Stimulated activated CD8-positive, alpha-beta memory T cell treated with anti-CD3 and anti-CD28 coated beads, Interleukin-12 subunit alpha, Interleukin-12 subunit beta, amount 100 ng/mL, for 24 hours (primary cell): Measurements from ENCODE around the gene KANK4.

Experiments used
- DNase-seq: peaks from one replicate; pipeline ENCODE4 v3.0.0-alpha.2; 2020; ENCODE audit errors: extremely low read depth

The KANK4 gene

DNA sequence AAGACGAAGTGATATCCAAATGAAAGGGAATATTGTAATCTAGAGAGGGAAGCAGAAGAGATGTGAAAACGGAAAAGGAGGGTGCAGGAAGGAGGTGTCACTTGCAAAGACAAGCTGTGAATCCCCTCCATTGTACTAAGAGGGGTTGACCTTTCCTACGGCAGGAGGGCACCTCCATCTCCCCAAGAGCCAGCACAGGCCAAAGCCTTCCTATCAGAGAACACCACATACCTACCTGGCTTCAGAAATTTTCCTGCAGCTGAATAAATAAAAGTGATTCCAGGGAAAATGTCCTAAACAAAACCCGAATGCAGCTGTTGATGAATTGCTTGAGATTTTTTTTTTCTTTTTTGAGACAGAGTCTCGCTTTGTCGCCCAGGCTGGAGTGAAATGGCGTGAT is 14.3 kb downstream of the KANK4 start:
- DNase-seq = no peak

DNA sequence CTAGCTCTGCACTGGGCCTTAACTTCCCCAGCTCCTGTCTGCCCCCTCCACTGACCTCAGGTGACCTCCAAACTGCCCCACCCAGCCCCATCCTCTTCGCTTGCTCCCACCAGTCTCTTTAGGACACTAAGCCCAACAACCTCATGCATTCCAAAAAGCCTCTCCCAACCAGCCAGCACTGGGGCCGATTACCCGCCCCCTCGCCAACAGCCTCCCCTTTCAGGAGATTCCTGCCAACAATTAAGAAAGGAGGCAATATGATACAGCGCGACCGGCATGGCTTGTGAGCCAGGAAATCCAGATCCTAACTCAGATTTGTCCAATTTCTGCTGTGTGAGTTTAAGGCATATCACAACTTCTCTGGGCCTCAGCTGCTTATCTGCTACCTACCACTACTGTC is 14.7 kb downstream of the KANK4 start:
- no peak for DNase-seq

DNA sequence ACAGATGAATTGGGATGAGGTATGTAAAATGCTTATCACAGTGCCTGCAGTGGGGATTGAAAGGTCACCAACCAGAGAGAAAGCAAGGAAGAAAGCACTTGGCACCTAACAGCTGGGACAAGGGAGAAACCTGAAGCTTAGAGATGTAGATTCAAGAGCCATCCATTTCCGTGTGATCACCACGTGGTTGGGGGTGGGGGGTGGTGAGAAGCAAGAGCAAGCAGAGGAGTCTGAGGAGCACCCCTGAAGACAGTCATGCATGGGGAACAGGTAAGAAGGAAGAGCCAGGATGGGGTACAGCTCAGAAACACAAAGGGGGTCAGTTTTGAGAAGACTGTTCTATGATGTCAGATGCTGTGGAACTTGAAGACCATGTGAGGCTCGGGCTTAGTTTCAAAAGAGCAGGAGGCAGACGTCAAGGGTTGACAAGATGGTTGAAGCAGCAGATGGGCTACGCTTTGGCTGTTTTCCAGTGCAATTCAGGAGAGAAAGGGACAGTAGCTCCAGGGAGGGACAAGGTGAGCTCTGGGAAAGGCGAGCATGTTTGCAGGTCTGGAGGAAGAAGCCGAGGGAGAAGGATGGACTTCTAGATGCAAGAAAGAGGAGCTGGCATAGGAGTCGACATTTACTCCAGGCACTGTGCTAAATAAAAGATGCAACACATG is 17.4 kb downstream of the KANK4 start:
- DNase-seq = no peak

DNA sequence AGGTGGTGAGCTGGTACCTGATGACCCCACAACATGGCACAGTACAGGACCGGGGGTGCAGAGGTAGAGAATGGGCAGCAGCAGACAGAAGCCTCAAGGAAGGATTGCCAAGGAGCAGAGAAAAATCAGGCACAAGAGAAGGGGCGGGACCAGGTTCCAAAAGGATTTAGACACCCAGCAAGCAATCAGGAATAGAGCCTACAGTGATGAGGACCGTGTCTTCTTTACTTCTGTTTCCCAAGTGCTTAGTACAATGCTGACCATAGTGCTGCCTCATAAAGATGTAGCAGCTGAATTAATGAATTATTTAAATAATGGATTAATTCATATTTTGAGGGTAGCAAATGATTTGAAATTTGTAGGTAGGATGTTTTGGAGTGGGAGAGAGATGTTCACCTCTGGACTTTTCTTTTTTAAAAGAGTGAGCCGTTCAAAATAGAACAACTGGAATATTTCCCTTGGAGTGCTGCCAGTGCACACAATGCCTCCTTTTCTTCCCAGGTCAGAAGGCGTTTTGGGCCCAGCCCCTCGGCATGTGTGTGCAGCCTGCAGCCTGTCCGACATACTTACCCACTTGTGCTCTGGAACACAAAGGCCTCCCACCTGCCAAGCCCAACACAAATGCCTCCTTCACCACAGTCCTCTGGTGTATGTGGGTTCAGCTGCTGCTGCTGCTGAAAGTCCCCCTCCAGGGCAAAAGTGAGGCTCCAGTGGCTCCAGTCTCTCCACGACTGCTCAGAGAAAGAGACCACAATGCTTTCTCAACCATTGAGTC is 19.6 kb downstream of the KANK4 start:
- no peak for DNase-seq

DNA sequence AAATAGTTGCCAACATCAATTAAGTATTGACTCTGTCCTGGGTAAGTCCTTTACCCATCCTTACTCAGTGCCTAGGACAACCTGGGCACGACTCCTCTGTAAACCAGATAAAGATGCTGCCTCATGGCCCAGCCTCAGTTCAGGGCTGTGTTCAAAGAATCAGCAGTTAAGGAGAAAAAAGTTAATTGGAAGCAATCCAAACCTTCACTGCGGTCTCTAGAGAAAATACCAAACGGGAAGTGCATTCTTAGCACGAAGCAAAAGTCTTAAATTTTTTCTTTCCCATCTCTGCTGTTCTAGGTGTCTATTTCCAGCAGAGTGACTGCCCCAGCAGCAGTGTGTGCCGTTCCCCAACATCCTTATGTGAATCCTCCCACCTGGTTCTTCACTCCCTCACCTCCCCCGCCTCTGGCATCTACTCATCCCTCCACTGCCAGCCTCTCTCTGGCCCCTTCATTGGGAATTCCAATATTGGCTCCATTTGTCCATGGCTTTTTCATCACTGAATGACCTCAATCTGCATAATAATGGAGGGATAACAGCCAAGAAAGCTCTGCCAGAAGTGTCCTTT is 23.2 kb downstream of the KANK4 start:
- no peak for DNase-seq

DNA sequence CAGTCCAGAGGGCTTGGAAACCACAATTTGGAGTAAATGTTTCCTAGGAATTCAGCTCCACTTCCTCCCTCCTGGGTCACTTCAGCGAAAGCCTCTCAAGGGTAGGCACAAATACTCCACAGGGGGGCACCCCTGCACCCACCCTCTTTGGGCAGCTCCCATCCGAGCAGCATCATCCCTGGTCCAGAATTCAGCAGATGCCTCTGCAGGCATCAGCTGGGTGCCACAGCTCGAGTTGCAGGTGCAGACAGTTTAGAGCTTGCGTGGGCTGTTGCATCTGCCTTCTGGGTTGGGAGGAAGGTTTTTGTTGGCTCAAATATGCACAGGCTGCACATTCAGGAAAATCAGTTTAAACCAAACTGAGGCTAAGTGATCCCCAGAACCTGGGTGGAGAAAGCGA is 25.0 kb downstream of the KANK4 start:
- no peak for DNase-seq

DNA sequence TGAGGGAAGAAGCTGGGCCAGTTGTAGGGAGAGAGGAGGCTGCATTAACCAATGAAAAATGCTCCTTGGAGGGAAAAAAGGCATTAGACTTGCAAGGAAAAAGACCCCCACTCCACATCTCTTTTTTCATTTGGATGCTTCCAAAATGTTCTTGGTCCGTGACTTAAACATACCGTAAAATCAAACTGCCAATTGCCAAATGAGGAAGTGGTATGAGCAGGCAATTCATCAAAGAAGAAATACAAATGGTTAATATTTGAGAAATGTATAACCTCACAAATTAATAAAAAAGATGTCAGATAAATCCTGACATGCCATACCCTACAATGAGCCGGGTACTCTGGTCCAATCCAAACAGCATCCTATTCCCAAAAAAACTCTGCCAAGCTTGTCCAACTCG is 30.6 kb downstream of the KANK4 start:
- no peak for DNase-seq

DNA sequence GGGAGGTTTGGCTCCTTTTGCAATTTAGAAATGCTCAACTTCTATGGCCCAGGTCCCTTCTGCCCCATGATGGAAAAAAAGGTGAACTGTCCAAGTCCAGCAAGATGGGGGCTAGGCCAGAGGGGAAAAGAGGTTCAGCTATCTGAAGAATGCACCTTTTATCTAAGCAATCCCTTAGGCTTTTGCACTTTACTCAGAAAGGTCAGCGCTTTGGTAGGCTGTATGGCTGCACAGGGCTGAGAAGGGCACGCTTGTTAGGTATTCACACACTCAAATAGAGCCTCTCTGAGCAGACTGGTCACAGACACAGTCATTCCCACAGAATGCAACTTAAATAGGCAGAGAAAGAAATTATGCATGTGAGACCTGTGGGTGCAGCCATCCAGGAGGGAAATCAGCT is 31.0 kb downstream of the KANK4 start:
- DNase-seq = no peak

DNA sequence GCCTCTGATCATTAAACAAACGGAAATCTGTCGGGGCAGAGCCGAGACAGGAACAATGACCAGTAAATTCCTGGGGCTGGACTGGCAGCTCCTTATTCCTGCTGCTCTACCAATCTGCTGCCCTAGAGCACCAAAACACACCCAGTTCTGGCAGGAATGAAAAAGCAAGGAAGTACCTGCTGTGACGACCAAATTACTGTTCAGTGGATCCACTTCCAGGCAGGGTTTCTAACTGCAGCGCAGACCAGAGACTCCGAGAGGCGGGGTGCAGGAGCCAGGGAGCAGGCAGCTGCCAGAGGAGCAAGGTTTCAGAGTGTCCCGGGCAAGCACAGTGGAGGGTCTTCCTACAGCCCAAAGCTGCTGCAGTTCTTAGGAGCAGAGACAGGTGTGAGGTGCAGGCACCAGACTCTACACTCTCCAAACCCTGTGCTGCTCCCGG is 32.4 kb downstream of the KANK4 start:
- DNase-seq = no peak

DNA sequence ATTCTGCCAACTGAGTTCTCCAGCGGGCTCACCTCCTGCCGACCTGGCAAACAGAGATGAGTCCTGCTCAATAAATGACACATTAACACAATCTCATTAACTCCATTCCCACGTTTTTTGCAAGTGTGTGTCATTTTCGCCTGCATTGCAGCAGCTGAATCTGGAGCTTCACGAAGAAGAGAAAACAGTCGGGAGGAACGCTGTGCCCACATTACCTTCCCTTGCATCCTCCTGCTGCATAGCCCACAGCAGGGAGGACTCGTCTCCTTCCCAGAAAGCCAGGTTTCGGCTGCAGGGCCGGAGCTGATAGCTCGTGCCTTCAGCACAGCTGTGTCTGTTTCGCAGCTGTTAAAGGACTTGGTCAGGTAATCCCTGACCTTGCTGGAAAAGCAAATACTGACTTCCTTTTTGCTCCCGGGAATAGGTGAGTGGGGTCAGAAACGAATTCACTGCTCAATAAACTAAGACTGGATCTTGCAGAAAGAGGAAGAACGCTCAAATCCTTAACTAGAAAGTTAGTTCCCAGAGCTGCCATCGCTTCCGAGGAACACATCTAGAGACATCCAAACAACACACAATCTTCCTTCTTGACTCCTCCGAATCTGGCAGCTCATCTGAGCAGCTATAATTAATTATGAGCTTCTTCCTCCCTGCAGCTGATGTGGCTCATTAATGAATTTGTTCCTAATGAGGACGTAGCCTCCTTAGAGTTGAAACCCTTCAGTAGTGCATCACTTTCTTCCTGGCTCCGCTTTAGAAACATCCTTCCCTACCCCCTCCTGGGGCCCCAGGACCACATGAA is 33.0 kb downstream of the KANK4 start:
- no peak for DNase-seq

DNA sequence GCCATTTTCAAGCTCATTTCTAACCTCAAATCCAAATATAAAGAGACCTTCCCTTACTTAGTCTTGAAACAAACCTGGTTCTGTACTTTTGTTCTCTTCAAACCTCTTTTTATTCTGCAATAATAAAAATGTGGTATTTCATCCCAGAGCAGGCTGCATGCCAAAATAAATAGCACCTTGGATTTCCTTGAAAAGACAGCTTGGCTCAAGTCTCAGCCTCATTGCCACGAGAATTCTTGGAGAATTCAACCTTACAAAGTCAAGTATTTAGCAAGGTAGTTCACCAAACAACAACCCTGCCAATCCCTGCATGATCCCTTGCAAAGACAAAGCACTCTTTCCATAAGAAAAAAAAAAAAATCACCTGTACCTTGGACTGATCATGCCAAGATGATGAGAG is 33.8 kb downstream of the KANK4 start:
- DNase-seq = no peak

DNA sequence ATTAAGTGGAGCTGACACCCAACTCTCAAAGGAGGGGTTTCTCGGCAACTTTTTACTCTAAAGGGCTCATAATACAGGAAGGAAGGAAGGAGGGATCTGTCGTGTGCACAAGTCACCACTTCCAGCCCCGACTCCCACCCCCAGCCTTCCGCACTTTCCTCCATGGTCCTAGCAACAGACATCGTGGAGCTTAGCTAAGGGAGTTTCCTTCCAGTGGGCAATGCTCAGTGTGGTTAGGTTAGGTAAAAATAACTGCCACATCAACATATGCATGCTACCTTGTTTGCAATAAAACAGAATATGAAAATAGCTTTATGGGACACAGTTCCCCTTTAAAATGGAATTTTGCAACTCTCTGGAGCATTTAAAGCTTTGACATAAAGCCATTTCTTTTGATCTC is 35.2 kb downstream of the KANK4 start:
- DNase-seq = no peak

DNA sequence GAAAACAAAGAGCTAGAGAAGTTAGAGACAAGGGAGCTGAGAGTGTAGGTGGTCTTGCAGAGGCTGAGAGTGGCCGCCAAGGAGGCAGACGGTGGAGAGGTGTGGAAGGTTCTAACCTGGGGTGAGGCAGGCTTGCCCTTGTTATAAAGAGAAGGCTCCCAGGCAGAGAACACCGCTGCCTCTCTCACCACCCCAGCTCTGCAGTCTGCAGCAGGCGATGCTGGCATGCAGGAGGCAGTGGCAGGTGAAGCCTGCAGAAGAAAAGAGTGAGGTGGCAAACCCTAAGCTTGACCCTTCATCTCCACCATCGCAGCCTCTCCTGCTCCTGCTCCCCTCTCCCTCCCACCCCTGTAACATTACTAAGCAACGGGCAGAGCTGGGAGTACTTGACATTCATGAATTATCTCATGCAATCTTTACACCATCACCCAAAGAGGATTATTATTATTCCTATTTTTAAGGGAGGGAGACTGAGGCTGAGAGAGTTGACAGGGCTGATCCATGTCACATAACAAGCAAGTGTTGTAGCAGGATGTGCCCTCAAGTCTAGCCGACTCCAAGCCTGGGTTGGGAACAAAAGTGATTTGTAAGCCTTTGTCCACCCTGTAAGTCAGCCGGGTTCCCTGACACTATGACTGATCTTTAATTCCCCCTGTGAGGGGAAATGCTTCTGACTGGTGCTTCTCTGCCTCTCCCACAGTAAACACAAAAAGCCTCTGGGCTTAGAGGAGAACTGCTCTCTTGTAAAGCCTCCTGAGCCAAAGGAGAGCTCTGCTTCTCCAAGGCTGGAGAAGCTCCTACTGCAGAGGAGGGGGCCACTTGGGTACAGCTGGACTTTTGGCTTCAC is 36.1 kb downstream of the KANK4 start:
- DNase-seq = no peak

DNA sequence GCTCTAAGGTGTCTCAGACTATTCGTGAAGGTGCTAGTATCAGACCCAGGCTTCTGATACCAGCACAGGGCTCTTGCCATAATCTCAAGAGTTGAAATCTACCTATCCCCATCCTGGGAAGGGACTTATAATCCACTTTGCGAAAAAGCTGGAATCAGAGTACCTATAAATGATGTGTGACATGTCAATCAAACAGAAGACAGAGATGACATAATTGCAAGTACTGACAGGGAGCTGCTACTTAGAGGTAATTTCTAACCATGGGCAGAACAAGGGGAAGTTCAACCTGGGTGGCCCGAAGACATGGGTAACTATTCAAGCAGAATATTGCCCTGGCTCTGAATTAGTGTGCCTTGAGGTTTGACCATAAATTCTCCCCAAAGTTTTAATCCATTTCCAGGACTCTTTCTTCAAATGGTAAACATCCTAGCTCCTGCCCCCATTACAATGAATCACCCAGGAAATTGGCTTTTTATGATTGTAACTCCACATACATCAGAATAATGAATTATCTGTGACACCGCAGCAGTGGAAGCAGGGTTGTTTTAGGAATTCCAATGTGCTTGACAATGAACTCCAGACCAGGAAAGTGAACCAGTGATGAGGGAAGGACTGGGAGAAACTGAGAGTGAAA is 37.2 kb downstream of the KANK4 start:
- DNase-seq = no peak

DNA sequence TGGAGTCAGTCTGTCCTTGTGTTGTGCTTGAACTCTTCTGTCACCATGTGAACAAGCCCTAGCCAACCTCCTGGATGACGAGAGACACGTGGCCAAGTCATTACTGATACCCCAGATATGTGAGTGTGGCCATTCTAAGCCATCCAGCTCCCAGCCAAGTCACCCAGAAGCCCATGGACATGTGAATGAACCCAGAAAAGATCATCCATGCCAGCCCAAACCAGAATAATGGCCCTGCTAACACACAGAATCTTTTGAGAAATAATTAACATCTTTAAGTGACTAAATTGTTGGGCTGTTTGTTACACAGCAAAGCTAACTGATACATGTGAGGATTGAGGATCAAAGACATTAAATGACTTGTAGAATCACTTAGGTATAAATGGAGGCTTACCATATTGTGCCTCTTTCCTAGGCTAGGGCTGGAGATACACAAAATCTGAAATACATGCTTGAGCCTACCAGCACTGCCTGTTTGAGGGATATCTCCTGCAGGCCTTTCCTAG is 38.2 kb downstream of the KANK4 start:
- no peak for DNase-seq

DNA sequence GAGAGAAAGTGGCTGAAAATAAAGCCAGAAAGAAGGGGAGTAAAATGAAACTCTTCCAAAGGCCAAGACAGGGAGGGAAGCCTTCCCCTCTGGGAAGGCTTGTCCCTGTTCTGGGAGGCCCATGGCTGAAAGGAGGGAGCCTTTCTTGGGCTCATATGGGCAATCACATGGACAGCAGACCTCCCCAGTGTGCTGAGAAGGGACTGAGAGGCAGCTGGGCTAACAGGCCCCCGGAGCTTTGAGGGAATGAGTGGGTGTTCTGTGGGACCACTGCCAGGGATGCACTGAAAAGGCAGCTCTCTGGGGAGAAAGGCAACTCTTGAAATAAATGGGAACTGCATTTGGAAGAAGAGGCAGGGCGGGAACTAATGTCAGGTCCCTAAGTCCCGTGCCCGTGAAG is 39.1 kb downstream of the KANK4 start:
- no peak for DNase-seq

DNA sequence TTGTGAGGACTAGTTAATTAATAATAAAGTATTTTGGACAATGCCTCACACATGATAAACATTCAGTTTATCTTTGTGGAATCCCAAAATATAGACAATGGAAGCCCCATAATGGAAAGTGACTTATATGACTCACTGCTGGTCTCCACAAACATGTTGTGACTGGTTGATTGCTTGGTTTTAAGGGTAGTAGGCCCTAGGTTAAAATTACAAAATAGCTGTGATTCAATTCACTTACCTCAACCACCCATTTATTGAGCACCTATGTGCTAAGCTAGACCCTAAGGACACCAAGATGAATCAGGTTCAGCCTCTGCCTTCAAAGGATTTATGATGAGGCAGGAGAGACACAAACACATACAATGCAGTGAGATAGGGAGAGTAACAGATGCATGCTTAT is 42.4 kb downstream of the KANK4 start:
- no peak for DNase-seq

DNA sequence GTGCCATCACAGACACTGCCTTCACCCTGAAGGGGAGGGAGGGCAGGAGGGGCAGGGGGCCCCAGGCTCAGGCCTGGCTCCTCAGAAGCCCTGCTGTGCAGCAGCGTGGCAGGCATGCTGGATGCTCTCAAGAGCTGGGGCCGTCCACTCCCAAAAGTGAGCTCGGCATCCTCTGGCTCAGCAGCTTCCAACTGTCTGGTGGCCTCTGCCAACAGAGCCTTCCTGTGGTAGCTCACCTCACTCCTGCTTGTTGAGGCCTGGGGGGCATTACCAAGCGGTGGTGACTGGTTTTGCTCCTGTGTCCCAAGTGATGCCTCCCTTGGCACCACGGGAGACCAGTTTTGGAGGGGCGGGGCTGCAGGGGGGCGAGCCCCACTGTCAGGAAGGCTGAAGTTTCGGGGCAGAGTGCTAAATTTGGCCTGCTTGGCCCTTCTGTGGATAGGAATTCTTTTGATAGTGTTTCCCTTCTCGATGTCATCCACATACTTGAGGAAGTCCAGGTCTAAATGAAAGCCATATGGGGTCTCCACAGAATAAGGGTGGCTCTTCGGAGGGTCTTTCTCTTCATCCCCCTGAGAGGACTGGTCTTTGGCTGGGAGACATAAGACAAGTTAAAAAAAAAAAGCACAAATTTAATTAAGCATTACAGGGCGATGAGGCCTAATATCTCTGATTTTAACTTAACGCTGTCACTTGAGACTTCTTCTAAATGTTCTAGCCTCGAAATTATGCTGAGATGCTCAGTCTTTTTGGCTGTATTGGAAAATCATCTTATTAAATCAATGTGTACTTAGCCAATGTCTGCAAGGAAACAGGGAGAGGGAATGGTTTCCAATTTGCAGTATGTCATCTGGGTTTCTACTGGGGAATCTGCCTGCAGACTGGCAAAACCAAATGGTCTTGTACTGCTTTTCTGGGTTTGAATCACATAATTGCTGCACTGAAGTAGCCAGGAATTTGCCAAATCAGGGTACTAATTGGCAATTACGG is 44.4 kb downstream of the KANK4 start:
- no peak for DNase-seq

DNA sequence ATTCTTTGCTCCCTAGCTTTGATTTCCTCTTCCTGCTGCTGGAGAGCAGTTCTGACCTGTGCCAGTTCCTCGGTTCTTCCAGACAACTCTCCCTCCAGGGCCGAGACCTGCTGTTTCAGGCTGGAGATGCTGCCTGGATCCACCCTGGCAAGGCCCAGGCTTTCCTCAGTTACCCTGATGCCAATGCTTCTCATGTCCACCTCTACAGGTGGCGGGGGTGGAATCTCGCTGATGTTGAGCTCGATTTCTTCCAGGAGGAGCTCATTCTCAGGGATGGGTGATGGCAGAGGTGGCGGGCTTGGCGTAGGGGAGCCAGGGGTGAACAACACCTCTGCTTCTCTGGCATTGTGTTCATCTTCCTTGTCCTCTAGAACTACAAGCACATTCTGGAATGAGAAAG is 45.3 kb downstream of the KANK4 start:
- no peak for DNase-seq
